ENCODE results near the gene HCFC1R1. TPM values are rescaled to one million over a fixed set of nuclear protein-coding genes. Genes with fewer than 3 reads are reported as not detected.
"Not testable (repeated sequence)": the region's sequence is repeated elsewhere in the genome, so short reads cannot be mapped to it uniquely, and the experiment has no call there.

HCFC1R1 gene
- total and polyA plus RNA-seq, 11 donors: 32.8 to 189 (median 54.6) TPM

DNA sequence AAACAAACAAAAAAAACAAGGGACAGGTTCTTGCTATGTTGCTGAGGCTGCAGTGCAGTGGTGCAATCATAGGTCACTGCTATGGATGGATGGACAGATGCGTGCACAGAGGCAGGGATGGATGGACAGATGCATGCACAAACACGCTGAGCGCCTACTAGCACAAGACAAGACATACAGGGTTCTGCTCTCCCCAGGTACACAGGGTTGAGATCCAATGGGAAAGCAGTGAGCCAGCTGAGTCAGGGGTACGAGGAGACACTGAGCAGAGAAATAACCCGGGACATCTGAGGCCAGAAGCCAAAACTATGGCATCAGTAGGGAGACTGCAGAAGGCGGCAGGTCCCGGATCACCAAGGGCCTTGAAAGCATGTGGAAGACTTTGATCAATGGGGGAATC, 47.9 kb upstream of the HCFC1R1 start:
- no peak for ATAC-seq
- H3K4me1 ChIP-seq: peaks cover 0 to 41% (median 7%) of the 10 kb centered on the region in 12 donors
- 84 to 90% (median 89%) methylated on average over 7 of the region's 7 CpGs for WGBS, 4 donors
- H3K4me3 ChIP-seq: no peak overlapping the region
- no peaks in the 10 kb centered on the region for H3K9me3 ChIP-seq
- TF ChIP-seq POLR2A (IDR thresholded peaks at IDR 0.05): no peak
- TF ChIP-seq, protein P1, sequence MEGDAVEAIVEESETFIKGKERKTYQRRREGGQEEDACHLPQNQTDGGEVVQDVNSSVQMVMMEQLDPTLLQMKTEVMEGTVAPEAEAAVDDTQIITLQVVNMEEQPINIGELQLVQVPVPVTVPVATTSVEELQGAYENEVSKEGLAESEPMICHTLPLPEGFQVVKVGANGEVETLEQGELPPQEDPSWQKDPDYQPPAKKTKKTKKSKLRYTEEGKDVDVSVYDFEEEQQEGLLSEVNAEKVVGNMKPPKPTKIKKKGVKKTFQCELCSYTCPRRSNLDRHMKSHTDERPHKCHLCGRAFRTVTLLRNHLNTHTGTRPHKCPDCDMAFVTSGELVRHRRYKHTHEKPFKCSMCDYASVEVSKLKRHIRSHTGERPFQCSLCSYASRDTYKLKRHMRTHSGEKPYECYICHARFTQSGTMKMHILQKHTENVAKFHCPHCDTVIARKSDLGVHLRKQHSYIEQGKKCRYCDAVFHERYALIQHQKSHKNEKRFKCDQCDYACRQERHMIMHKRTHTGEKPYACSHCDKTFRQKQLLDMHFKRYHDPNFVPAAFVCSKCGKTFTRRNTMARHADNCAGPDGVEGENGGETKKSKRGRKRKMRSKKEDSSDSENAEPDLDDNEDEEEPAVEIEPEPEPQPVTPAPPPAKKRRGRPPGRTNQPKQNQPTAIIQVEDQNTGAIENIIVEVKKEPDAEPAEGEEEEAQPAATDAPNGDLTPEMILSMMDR (IDR thresholded peaks at IDR 0.05): no peak
- DNase-seq: no peak
- no peaks in the 10 kb centered on the region for H3K27me3 ChIP-seq
- peak overlapping the region in 1 of 12 donors; percentile 15 for H3K27ac ChIP-seq
- intact Hi-C loops (cut with DNase I): no loop called here
- H3K36me3 ChIP-seq: peaks cover 0 to 23% (median 6%) of the 10 kb centered on the region in 9 donors

DNA sequence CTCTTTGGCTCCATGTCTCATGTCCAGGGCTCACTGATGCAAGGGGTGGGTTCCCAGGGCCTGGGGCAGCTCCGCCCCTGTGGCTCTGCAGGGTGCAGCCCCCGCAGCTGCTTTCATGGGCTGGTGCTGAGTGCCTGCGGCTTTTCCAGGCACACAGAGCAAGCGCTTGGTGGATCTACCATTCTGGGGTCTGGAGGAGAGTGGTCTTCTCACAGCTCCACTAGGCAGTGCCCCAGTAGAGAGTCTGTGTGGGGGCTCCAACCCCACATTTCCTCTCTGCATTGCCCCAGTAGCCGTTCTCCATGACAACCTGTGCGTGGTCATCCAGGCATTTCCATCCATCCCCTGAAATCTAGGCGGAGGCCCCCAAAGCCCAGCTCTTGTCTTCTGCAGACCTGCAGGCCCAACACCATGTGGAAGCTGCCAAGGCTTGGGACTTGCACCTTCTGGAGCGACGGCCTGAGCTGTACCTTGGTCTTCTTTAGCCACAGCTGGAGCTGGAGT, 46.9 kb upstream of the HCFC1R1 start:
- DNase-seq: no peak
- no peak for ATAC-seq

DNA sequence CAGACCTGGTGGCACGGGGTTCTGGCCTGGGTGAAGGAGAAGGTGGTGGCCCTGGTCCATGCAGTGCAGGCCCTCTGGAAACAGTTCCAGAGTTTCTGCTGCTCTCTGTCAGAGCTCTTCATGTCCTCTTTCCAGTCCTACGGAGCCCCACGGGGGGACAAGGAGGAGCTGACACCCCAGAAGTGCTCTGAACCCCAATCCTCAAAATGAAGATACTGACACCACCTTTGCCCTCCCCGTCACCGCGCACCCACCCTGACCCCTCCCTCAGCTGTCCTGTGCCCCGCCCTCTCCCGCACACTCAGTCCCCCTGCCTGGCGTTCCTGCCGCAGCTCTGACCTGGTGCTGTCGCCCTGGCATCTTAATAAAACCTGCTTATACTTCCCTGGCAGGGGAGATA, 45.4 kb upstream of the HCFC1R1 start:
- intact Hi-C loops (cut with DNase I): loop anchor here in 2 of 10 donors (5.0 kb wide), 1 partner anchor 33 kb away; no protein-coding TSS in a partner anchor
- DNase-seq, H3K4me3 ChIP-seq, H3K27me3 ChIP-seq, H3K27ac ChIP-seq, ATAC-seq, H3K9me3 ChIP-seq: not testable (repeated sequence)
- 87 to 92% (median 88%) methylated on average over 8 to 10 of the region's 11 CpGs for WGBS, 4 donors
- H3K36me3 ChIP-seq: peaks cover 0 to 23% (median 6%) of the 10 kb centered on the region in 9 donors
- H3K4me1 ChIP-seq: peaks cover 0 to 44% (median 14%) of the 10 kb centered on the region in 12 donors

More for the DNA sequence above, 46.9 kb upstream of the HCFC1R1 start:
- TF ChIP-seq POLR2A (IDR thresholded peaks at IDR 0.05): no peak
- TF ChIP-seq, protein P1 (IDR thresholded peaks at IDR 0.05): no peak
- peaks cover 0 to 23% (median 6%) of the 10 kb centered on the region in 9 donors for H3K36me3 ChIP-seq
- no peak overlapping the region for H3K27ac ChIP-seq
- H3K27me3 ChIP-seq: no peaks in the 10 kb centered on the region
- WGBS, 4 donors: 86 to 97% (median 91%) methylated on average over 6 to 9 of the region's 9 CpGs
- no peak overlapping the region for H3K4me3 ChIP-seq
- peaks cover 0 to 42% (median 7%) of the 10 kb centered on the region in 12 donors for H3K4me1 ChIP-seq
- intact Hi-C loops (cut with DNase I): no loop called here
- H3K9me3 ChIP-seq: no peaks in the 10 kb centered on the region

DNA sequence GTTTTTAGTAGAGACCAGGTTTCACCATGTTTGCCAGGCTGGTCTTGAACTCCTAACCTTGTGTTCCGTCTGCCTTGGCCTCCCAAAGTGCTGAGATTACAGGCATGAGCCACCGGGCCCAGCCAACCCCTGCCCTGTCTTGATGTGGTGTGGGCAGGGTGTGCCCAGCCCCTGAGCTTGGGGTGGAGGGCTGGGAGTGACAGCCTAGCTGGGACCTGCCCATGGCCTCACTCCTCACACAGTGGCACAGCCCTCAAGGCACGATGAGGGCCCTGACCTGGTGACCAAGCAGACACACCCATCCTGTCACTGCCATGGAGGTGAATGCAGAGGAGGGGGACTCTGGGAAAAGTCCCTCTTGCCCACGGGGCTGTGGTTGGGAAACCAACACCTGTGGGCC, 44.7 kb upstream of the HCFC1R1 start:
- H3K36me3 ChIP-seq: peaks cover 0 to 23% (median 6%) of the 10 kb centered on the region in 9 donors
- no peak for DNase-seq
- H3K4me1 ChIP-seq: peaks cover 0 to 47% (median 14%) of the 10 kb centered on the region in 12 donors
- H3K4me3 ChIP-seq: peak overlapping the region in 1 of 12 donors; percentile 69
- TF ChIP-seq, protein P1 (IDR thresholded peaks at IDR 0.05): no peak
- TF ChIP-seq POLR2A (IDR thresholded peaks at IDR 0.05): no peak
- H3K27me3 ChIP-seq: no peaks in the 10 kb centered on the region
- peak overlapping the region in 3 of 12 donors; percentile 30 to 76 (median 37) for H3K27ac ChIP-seq
- 59 to 80% (median 67%) methylated on average over 2 to 4 of the region's 4 CpGs for WGBS, 4 donors
- no peaks in the 10 kb centered on the region for H3K9me3 ChIP-seq
- no peak for ATAC-seq
- intact Hi-C loops (cut with DNase I): loop anchor here in 2 of 10 donors (5.0 kb wide), 1 partner anchor 34 kb away; no protein-coding TSS in a partner anchor
